TTC549 (cell line): ENCODE measurements around the gene STAG2.
"Not testable (repeated sequence)": the region's sequence is repeated elsewhere in the genome, so short reads cannot be mapped to it uniquely, and the experiment has no call there.

Experiments
- FAIRE-seq: peaks from 2 replicates; lab custom pipeline; 2012; peaks lifted over from hg19 to GRCh38; lab: Jason Lieb, UNC

STAG2 gene

GRCh38 chrX:124042042-124042441 lies 80.5 kb downstream of the STAG2 start:
- FAIRE-seq: no peak

DNA sequence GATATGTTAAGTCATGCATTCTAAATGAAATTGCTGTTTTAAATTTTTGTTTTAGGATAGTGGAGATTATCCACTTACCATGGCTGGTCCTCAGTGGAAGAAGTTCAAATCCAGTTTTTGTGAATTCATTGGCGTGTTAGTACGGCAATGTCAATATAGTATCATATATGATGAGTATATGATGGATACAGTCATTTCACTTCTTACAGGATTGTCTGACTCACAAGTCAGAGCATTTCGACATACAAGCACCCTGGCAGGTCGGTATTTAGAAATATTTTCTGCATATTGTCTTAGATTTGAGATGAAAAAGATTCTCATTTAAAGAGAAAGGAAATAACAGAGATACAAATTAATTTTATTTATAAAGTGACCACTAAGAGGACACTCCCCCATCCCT lies 83.6 kb downstream of the STAG2 start:
- no peak for FAIRE-seq

GRCh38 chrX:124084417-124084816 lies 122.9 kb downstream of the STAG2 start:
- not testable (repeated sequence) for FAIRE-seq

GRCh38 chrX:124085063-124085462 lies 123.6 kb downstream of the STAG2 start:
- no peak for FAIRE-seq

- no peak for FAIRE-seq
Observed at GRCh38 chrX:124086411-124086810, 124.9 kb downstream of the STAG2 start.

- no peak for FAIRE-seq
Observed at GRCh38 chrX:124087000-124087746, 125.7 kb downstream of the STAG2 start.

DNA sequence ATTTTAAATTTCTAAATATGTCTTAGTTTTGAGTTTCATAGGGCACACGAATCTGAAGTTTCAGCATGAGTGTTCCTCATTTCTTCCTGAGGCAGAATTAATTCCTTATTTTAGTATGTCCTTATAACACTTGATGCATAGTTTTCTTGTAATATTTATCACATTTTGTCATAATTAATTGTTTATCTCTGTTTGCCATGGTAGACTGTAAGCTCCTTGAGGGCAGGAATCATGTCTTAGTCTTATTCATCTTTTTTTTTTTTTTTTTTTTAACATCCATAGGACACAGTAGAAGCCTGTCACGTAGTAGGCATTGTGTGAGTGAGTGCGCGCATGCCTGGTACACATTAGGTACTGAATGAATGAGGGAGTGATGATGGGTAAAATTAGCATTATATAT lies 131.7 kb downstream of the STAG2 start:
- FAIRE-seq: no peak

DNA sequence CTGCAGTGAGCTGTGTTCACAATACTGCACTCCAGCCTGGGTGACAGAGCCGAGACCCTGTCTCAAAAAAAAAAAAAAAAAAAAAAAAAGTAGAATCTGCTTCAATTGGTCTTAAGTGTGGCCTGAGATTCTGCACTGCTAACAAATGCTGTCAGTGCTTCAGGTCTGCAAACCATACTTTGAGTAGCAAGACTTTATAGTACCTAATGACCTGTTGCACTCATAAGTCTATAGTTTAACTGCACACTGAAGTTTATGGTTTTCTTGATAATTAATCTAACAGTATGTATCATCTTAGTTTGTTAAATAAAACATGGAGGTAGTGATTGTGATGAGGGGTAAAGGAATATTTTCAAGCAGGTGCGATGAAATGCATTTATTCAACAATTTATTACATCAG lies 135.6 kb downstream of the STAG2 start:
- FAIRE-seq: no peak

DNA sequence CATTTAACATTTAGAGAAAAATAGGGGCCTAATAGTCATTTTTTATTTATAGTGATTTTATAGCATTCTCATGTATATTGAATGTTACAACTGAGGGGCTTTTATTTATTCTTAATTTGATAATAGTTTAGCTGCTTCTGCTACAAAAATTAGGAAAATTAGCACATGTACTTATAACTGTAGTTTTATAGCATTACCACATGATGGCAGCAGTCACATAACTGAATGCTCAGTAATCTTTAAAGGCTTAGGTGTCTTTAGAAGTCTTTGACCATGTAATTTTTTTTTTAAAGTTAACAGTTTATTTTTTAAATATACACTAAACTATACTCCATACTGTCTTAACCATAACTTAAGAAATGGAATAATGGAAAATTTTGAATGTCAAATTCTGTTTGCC lies 136.6 kb downstream of the STAG2 start:
- FAIRE-seq: peak; percentile 92

DNA sequence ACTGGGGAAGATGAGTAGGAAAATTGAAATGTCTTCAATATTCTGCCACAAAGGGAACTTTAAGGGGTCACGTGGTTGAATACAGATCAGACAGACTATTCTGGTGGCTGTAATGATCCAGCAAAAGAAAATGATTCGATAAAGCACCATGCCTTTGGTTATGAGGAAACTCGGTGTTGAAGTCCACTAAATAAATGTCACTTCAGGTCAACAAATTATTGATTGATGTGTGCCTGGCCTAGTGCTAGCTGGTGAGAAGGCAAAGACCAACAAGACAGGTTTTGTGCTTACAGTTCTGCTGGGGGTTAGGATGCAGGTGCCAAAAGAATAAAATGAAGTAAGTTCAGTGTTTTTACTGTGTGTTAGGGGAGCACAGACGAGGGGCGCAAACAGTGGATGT lies 142.5 kb downstream of the STAG2 start:
- FAIRE-seq: no peak

DNA sequence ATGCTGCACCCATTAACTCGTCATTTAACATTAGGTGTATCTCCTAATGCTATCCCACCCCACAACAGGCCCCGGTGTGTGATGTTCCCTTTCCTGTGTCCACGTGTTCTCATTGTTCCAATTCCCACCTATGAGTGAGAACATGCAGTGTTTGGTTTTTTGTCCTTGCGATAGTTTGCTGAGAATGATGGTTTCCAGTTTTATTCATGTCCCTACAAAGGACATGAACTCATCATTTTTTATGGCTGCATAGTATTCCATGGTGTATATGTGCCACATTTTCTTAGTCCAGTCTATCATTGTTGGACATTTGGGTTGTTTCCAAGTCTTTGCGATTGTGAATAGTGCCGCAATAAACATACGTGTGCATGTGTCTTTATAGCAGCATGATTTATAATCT lies 143.0 kb downstream of the STAG2 start:
- not testable (repeated sequence) for FAIRE-seq

DNA sequence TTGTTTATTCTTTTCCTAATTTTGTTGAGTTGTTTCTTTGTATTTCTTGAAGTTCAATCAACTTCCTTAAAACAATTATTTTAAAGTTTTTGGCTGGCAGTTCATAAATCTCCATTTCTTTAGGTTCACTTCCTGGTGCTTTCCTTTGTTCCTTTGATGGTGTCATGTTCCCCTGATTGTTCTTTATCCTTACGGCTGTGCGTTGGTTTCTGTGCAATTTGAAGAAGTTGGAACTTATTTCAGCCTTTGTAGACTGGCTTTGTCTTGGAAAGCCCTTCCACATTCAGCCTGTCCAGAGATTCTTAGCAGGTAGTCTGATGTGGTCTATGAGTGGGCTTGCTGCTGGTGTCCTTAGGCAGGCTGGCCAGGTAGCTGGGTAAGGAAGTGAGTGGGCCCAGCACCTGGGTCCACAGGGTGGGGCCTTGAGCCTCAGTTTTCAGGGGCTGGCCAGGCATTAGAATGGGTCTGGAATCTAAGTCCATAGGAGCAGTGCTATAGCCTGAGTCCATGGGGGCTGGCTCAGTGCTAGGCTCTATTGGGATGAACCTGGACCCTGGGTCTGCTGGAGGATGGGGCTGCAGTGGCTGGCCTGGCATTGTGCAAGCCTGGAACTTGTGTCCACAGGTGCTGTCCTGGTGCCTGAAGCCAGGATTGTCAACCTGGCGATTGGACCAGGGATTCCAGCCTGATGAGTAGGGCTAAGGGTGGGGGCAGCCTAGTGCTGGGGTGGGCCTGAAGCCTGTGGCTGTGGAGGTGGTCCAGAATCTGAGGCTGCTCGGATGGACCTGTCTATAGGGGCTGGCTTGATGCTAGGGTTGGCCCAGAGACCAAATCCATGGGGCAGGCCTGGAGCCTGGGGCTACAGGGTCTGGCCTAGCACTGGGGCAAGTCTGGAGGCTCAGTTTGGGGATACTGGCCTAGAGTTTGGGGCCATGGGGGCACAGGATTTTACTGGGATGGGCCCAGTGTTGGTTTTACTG lies 152.4 kb downstream of the STAG2 start:
- no peak for FAIRE-seq

DNA sequence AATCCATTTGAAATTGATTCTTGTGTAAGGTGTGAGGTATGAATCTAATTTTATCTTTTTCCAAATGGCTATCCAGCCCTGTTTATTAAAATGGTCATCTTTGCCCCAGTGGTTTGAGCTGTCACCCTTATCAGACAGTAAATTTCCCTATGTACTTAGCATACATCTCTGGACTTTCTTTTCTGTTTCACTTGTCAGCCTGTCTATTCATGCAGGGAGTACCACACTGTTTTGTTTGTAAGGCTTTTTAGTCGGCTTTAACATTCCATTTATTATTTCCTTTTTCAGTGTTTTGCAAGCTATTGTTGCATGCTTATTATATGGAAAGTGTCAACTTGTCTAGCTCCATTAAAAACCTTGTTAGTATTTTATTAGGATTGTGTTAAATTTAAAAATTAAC lies 155.8 kb downstream of the STAG2 start:
- no peak for FAIRE-seq

DNA sequence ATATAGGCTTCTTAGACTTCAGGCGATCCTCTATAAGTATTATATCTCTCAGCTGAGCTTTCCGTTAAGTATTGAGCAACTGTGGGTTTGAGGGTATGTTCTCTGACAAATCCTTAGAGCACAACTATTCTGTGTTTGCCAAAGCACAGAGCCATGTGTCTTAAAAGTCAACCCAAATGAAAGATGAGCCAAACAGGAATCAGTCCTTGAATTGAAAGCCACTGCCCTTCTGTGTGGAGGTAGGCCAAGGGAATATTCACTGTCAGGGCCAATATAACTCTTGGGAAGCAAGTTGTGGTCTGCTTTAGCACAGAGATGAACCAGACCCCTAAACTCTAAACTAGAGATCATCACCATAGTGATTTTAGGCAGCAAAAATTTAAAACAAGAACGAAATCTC lies 164.0 kb downstream of the STAG2 start:
- no peak for FAIRE-seq

GRCh38 chrX:124127496-124127895 lies 166.0 kb downstream of the STAG2 start:
- FAIRE-seq: no peak

DNA sequence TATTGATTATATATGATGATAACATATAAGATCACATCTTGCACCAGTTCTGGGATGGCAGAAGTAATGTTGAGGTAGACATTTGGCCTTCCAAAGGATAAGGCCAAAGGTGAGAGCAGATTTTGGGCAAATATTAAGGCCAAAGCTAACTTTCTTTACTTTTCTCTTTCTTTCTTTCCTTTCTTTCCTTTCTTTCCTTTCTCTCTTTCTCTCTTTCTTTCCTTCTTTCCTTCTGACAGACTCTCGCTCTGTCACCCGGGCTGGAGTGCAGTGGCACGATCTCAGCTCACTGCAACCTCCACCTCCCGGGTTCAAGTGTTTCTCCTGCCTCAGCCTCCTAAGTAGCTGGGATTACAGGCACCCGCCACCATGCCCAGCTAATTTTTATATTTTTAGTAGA lies 170.9 kb downstream of the STAG2 start:
- not testable (repeated sequence) for FAIRE-seq

- no peak for FAIRE-seq
Observed at GRCh38 chrX:124145749-124146148, 184.2 kb downstream of the STAG2 start.

- FAIRE-seq: no peak
Observed at GRCh38 chrX:124151195-124151594, 189.7 kb downstream of the STAG2 start.
